B cell (primary cell): Measurements from ENCODE around the gene CTNNA1.

ENCODE experiments used
- CTCF ChIP-seq: fragments of 200-600 bp; IDR thresholded peaks from one replicate; pipeline ENCODE4 v1.8.0; 2022; ENCODE audit warnings: antibody characterized with exemption, mild to moderate bottlenecking
- EZH2 ChIP-seq: IDR thresholded peaks from 2 replicates; pipeline ENCODE4 v1.6.1; 2012; ENCODE audit warnings: borderline replicate concordance, low read depth, mild to moderate bottlenecking, moderate library complexity, low read length; ENCODE audit not compliant: insufficient read depth, poor library complexity, severe bottlenecking

GRCh38 chr5:138820695-138821094 lies 67.5 kb downstream of the CTNNA1 start:
- TF ChIP-seq CTCF (no peak), EZH2 (no peak)
